ENCODE measurements around the gene TRPT1.

The TRPT1 gene

DNA sequence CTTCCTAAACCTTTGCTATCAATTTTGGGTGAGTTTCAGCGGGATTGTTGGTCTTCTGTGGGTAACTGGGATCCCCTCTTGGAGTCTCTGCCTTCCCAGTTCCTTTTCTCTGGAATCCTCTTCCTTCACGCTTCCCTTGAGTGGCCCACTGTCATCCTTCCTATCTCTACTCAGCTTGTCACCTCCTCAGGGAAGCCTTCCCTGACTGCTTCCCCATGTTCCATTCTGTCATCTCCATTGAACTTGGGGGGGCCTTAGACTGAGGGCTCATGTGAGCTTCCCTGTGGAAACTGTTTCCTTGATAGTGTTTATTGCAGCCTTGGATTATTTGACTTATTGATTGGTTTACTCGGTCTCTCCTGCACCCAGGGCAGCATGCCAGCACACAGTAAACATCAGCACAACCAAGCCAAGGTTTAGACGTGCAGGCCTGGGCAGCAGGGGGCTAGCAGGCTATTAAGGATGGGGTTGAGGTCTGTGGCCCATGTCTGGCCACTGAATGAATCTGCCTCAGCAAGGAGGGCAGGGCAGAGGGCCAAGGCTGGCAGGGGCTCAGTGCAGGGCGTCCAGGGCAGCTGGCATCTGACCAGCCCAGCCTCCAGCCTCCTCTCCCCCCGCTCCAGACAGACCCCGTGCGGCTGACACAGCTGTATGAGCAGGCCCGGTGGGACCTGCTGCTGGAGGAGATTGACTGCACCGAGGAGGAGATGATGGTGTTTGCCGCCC, 7.2 kb downstream of the TRPT1 start:
- ChIA-PET POLR2A (ENCODE audit: low non-redundant PET) (no interaction called here), CTCF (interaction anchor here (1.5 kb wide), 1 partner anchor 14 kb away, joined by 5 read pairs; no protein-coding TSS in a partner anchor)
- no peak overlapping the region for H3K27ac ChIP-seq
- TF ChIP-seq, protein P1, sequence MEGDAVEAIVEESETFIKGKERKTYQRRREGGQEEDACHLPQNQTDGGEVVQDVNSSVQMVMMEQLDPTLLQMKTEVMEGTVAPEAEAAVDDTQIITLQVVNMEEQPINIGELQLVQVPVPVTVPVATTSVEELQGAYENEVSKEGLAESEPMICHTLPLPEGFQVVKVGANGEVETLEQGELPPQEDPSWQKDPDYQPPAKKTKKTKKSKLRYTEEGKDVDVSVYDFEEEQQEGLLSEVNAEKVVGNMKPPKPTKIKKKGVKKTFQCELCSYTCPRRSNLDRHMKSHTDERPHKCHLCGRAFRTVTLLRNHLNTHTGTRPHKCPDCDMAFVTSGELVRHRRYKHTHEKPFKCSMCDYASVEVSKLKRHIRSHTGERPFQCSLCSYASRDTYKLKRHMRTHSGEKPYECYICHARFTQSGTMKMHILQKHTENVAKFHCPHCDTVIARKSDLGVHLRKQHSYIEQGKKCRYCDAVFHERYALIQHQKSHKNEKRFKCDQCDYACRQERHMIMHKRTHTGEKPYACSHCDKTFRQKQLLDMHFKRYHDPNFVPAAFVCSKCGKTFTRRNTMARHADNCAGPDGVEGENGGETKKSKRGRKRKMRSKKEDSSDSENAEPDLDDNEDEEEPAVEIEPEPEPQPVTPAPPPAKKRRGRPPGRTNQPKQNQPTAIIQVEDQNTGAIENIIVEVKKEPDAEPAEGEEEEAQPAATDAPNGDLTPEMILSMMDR (conservative IDR thresholded peaks at IDR 0.05; ENCODE audit: low read depth), result no peak
- DNase-seq (ENCODE audit: low spot score), result no peak

DNA sequence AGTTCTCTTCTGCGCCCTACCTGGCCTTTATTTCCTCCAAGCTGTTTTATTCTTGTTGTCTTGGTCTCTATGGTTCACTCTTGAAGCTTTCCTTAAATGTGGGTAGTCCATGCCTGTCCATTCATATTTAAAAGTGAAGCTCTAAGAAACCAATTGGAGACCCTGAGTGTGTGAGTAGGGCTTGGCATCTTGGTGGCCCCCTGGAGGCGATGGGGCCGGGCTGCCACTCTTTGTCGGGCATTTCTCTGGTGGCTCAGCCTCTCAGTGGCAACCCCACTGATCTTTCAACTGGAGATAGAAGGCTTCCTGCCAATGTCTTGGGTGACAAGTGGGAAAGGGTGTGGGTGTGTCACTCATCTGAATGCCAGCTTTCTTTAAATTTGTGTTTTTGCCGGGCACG, 9.1 kb downstream of the TRPT1 start:
- CTCF ChIA-PET, result interaction anchor here (0.8 kb wide), 1 partner anchor 84 kb away, joined by 3 read pairs; no protein-coding TSS in a partner anchor
- POLR2A ChIA-PET (ENCODE audit: low non-redundant PET), result interaction anchor here (0.5 kb wide), 1 partner anchor 10 kb away, joined by 3 read pairs; no protein-coding TSS in a partner anchor
- TF ChIP-seq, protein P1 (conservative IDR thresholded peaks at IDR 0.05; ENCODE audit: low read depth), result no peak
- no peak overlapping the region for H3K27ac ChIP-seq
- DNase-seq (ENCODE audit: low spot score), result no peak

DNA sequence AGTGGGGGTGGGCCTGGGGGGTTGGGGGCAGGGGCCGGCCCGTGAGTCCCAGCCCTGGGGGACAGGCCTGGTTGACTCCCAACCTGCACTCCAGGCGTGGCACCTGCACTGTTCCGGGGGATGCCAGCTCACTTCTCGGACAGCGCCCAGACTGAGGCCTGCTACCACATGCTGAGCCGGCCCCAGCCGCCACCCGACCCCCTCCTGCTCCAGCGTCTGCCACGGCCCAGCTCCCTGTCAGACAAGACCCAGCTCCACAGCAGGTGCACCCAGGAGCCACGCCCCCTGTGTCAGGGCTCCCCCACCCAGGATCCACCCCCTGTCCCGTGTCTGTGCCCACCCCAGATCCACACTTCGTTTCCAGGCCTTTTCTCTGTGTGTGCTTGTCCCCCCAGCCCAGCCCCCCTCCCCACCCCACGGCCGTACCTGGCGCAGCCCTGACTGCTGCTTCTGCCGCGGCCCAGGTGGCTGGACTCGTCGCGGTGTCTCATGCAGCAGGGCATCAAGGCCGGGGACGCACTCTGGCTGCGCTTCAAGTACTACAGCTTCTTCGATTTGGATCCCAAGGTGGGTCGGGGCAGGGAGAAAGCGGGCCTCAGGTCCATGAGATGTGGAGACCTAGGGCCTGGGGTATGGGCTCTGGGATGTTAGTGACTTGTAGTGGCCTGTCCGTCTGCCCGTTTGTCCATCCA, 14.7 kb downstream of the TRPT1 start:
- POLR2A ChIA-PET (ENCODE audit: low non-redundant PET), result no interaction called here

DNA sequence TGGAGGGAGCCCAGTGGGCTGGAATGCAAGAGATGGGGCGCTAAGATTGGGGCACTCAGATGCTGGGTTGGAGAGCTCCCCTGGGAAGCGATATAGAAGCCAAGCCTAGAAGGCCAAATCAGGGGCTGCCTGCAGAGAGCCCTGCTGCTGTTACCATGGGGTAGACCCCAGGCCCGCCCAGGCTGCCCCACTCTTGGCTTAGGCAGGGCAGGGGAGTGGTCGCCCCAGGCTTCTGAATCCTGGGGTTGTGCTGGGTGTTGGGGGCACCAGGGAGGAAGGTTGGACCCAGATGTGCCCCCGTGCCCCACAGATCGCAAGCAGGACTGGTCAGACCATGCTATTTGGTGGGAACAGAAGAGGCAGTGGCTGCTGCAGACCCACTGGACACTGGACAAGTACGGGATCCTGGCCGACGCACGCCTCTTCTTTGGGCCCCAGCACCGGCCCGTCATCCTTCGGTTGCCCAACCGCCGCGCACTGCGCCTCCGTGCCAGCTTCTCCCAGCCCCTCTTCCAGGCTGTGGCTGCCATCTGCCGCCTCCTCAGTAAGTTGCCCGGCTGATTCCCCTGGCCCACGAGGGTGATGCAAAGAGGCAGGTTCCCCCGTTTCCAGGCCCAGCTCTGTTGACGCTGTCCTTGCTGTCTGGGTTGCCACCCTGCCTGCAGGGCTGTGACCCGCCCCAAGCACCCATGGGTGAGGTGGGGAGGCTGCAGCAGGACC, 15.5 kb downstream of the TRPT1 start:
- TF ChIP-seq, protein P1 (conservative IDR thresholded peaks at IDR 0.05; ENCODE audit: low read depth), result no peak
- POLR2A ChIA-PET (ENCODE audit: low non-redundant PET), result no interaction called here
- CTCF ChIA-PET, result interaction anchor here (0.9 kb wide), 2 partner anchors 91 to 94 kb away, joined by 3 read pairs; no protein-coding TSS in a partner anchor
- no peak for DNase-seq (ENCODE audit: low spot score)
- peak overlapping the region; percentile 4; the same call in 1 of the 2 replicates for H3K27ac ChIP-seq

More for the DNA sequence above, 14.7 kb downstream of the TRPT1 start:
- no peak for DNase-seq (ENCODE audit: low spot score)
- CTCF ChIA-PET, result interaction anchor here (0.9 kb wide), 1 partner anchor 93 kb away, joined by 3 read pairs; no protein-coding TSS in a partner anchor
- H3K27ac ChIP-seq, result 0 out of 2 replicates have a peak overlapping the region, but pooled peaks have one; percentile 4
- TF ChIP-seq, protein P1 (conservative IDR thresholded peaks at IDR 0.05; ENCODE audit: low read depth), result no peak

DNA sequence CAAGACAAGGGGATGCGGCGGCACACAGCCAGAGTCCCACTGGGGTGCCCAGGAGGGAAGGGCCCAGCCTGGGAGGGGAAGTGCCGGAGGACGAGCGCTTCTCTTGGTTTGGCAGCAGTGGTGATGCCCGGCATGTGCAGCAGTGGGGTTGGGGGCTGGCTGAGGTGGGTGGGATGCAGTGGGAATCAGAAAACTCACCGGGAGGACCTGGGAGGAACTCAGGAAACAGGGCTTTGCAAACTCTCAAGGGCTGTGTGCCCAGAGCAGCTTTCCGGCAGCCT, 16.5 kb downstream of the TRPT1 start:
- peak overlapping the region; percentile 12; the same call in 1 of the 2 replicates for H3K27ac ChIP-seq
- TF ChIP-seq, protein P1 (conservative IDR thresholded peaks at IDR 0.05; ENCODE audit: low read depth), result no peak
- POLR2A ChIA-PET (ENCODE audit: low non-redundant PET), result interaction anchor here (0.6 kb wide), 1 partner anchor 1455 kb away, joined by 3 read pairs; the partner anchor contains the start of gene ZBTB3
- DNase-seq (ENCODE audit: low spot score), result no peak
- CTCF ChIA-PET, result interaction anchor here (0.6 to 0.9 kb wide), 2 partner anchors 9 to 92 kb away, joined by 3 to 6 read pairs; no protein-coding TSS in a partner anchor

All from RWPE1 (cell line).